Measurements from ENCODE around the gene CFAP410. TPM values are rescaled to one million over a fixed set of nuclear protein-coding genes. Genes with fewer than 3 reads are reported as not detected.

CFAP410 gene
- total RNA-seq = 22.4 and 26.4 TPM in 2 replicates

GRCh38 chr21:44338971-44339910 lies at the start of gene CFAP410:
Gene CFAP410, minus strand, starts transcription at chr21:44339390. Its CDS starts 196 bp downstream, at chr21:44339194.

GRCh38 chr21:44353191-44353970 lies 14.2 kb upstream of the CFAP410 start, which contains the start of gene TRPM2:
Gene TRPM2, plus strand, starts transcription at chr21:44353621. Its CDS starts 80 bp downstream, at chr21:44353701.

GRCh38 chr21:44299458-44300261 lies 39.5 kb downstream of the CFAP410 start, which contains the start of gene PFKL:
Gene PFKL, plus strand, starts transcription at chr21:44300053. Its CDS starts 53 bp downstream, at chr21:44300106.

GRCh38 chr21:44285138-44285992 lies 53.8 kb downstream of the CFAP410 start, which contains the start of gene AIRE:
Gene AIRE, plus strand, starts transcription at chr21:44285876. Its CDS starts 131 bp downstream, at chr21:44286007.

Other genes with a start within 250 kb of the CFAP410 start
- gene PWP2, start 232.0 kb downstream of the CFAP410 start, total RNA-seq = 5.9 and 27.0 TPM in 2 replicates
- gene GATD3, start 205.7 kb downstream of the CFAP410 start, total RNA-seq = 19.2 and 39.0 TPM in 2 replicates
- gene ICOSLG, start 98.4 kb downstream of the CFAP410 start, total RNA-seq = 0.43 and 0.79 TPM in 2 replicates
- gene DNMT3L, start 77.5 kb downstream of the CFAP410 start, total RNA-seq = not detected in 2 replicates
- gene AIRE, start 53.5 kb downstream of the CFAP410 start, total RNA-seq = not detected in 2 replicates
- 139 and 152 TPM in 2 replicates for gene PFKL, start 39.3 kb downstream of the CFAP410 start, total RNA-seq
- gene TRPM2, start 14.2 kb upstream of the CFAP410 start, total RNA-seq = 0.11 TPM in 1 of 2 replicates, not detected in the other
- 1.1 and 1.2 TPM in 2 replicates for gene LRRC3, start 116.1 kb upstream of the CFAP410 start, total RNA-seq
- not detected in 2 replicates for gene KRTAP10-1, start 200.8 kb upstream of the CFAP410 start, total RNA-seq
- gene KRTAP10-2, start 212.1 kb upstream of the CFAP410 start, total RNA-seq = not detected in 2 replicates
- not detected in 2 replicates for gene KRTAP10-3, start 219.4 kb upstream of the CFAP410 start, total RNA-seq
- not detected in 2 replicates for gene KRTAP10-4, start 234.3 kb upstream of the CFAP410 start, total RNA-seq
- gene KRTAP10-5, start 241.2 kb upstream of the CFAP410 start, total RNA-seq = not detected in 2 replicates

Measured in placental epithelial cell (primary cell).